Bone marrow (tissue), 2 donors: ENCODE data around the gene NEK10.
"Not testable (repeated sequence)": the region's sequence is repeated elsewhere in the genome, so short reads cannot be mapped to it uniquely, and the experiment has no call there.

ENCODE experiments used
- DNase-seq, 2 donors: peaks; one replicate each; lab custom pipeline; 2025; lab: John Stamatoyannopoulos, UW

NEK10 gene, protein sequence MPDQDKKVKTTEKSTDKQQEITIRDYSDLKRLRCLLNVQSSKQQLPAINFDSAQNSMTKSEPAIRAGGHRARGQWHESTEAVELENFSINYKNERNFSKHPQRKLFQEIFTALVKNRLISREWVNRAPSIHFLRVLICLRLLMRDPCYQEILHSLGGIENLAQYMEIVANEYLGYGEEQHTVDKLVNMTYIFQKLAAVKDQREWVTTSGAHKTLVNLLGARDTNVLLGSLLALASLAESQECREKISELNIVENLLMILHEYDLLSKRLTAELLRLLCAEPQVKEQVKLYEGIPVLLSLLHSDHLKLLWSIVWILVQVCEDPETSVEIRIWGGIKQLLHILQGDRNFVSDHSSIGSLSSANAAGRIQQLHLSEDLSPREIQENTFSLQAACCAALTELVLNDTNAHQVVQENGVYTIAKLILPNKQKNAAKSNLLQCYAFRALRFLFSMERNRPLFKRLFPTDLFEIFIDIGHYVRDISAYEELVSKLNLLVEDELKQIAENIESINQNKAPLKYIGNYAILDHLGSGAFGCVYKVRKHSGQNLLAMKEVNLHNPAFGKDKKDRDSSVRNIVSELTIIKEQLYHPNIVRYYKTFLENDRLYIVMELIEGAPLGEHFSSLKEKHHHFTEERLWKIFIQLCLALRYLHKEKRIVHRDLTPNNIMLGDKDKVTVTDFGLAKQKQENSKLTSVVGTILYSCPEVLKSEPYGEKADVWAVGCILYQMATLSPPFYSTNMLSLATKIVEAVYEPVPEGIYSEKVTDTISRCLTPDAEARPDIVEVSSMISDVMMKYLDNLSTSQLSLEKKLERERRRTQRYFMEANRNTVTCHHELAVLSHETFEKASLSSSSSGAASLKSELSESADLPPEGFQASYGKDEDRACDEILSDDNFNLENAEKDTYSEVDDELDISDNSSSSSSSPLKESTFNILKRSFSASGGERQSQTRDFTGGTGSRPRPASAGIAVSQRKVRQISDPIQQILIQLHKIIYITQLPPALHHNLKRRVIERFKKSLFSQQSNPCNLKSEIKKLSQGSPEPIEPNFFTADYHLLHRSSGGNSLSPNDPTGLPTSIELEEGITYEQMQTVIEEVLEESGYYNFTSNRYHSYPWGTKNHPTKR

GRCh38 chr3:27368831-27369607, at the start of gene NEK10:
NEK10 (minus strand) TSS chr3:27369383; CDS start chr3:27352882, 16,501 bp downstream.
- peak; percentile 35 to 61 for DNase-seq

DNA sequence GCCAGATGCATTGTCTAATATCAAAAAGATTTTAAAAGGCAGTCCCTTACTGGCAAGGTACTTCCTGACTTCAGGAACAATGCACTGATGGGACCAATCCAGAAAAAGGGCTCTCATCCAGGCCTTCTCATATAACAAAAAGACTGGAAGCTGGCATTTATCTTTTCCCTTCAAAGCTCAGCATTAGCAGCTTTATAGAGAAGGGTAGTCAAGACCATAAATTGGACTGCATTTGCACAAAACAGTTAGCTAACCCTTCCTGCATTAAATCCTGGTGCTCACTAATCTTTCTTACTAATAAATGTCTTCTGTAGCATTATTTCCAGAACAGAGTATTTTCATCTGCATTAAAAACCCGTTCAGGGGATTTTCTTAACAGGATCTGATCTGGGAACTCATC, 46.0 kb upstream of the NEK10 start:
- no peak for DNase-seq

- no peak for DNase-seq
These were observed 23.9 kb upstream of the NEK10 start for GRCh38 chr3:27392950-27393679.

DNA sequence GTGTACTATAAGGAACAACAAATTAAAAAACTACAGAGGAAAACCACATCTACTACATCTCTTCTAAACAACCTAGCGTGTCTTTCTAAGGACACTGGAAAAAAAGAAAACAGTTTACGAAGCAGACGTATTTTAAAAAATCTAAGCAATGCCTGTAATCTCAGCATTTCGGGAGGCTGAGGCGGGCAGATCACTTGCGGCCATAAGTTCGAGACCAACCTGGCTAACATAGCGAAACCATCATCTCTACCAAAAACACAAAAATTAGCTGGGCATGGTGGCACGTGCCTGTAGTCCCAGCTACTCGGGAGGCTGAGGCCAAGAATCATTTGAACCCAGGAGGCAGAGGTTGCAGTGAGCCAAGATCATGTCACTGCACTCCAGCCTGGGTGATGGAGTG, 23.2 kb upstream of the NEK10 start:
- not testable (repeated sequence) for DNase-seq

- no peak for DNase-seq
These were observed 22.6 kb upstream of the NEK10 start for GRCh38 chr3:27391796-27392195.

- no peak for DNase-seq
These were observed 18.4 kb upstream of the NEK10 start for GRCh38 chr3:27387625-27388024.

DNA sequence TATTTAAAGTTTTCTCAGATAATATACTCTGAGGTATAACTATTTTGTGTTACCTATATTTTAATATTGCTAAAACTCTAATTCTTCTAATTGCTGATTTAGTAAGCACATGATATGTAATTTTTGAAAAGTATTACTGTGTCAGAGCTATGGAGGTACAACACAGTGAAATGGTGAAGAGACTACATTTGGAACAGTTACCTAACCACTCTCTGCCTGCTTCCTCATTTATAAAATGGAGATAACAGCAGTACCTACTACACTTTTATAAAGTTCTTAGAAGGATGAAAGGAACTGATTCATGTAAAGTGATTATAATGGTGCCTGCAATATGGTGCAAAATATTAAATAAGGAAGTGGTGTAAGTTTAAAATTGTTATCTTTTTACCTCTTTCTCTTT, 16.3 kb upstream of the NEK10 start:
- no peak for DNase-seq

- DNase-seq = no peak
These were observed 15.0 kb upstream of the NEK10 start for GRCh38 chr3:27384191-27384590.

DNA sequence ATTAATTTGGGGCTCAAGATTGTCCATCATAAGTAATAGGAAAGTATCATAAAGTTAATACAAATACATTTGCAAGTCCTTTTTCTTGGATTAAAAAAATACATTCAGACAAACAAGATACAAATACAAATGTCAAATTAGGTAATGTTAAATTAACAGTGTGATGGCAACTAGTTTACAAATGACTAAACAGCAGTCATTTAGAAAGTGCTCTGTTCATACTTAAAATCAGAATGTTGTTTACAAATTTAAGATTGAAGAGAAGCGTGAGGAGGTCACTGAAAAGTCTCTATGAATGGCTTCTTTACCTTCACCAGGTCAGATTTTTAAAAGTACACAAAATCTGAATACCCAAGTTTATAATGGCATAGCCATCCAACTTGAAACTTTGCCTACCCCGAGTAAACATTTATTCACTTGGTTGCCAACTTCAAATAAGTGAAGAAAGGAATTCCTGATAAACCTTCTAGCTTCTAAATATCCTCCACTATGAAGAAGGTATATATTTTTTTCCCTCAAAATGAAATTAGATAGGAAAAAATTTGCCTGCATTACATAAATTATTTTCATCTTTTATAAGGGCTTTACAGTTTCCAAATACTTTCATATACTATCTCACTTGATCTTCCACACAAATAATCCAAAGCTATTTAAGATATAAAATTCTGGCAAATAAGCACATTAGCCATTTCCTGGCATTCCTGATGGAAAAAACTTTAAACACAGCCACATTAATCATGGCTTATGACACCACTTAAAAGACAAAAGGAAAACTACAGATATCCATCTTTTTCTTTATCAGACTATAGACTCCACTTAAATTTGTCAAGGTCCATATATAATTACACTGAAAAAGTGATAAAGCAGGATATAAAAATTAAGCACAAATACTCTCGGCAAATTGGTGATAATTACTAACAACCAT, 11.5 kb upstream of the NEK10 start:
- DNase-seq = no peak

DNA sequence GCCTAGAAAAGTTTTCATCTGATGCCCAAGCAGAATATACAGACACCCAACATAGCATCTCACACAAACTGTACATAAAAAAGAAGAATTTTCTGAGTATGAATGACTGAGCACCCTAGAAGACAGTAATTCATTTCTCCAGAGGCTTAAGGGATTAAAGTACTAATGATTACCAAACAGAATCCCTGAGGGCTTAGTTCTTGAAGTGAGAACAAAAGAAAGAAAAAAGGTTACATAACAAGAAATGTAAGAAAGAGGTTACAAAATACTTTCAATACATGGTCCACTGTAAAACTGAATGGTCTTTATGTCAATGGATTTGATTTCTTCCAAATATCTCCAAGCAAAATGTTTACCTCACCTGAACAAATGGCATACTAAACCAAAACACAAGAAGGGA, 9.1 kb upstream of the NEK10 start:
- DNase-seq = no peak

DNA sequence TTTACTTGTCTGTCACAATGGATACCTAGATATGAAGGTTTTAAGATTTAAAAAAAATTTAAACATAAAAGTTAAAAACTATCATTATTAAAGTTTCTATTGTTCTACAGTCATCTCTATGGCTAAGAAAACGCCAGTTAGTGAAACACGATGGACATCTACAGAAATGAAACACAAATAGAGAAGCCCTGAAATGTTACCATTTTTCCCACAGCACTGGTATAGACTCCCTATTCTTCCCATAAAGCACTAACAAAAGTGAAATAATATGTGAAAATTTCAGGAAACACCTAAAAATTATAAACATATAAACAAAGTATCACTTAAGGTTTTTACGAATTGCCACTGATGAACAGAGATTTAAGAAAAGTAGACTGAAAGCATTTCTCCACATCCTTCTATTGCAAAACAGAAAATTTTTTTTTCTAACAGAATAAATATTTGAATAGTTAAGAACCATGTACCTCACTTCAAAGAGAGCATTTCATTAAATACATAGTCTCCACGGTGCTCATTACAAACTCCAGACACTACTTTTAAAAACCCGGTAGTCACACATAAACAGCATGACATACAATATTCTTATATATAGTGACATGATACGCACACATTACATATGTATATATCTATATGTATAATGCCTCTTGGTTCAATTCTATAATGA, 7.1 kb upstream of the NEK10 start:
- DNase-seq = no peak

DNA sequence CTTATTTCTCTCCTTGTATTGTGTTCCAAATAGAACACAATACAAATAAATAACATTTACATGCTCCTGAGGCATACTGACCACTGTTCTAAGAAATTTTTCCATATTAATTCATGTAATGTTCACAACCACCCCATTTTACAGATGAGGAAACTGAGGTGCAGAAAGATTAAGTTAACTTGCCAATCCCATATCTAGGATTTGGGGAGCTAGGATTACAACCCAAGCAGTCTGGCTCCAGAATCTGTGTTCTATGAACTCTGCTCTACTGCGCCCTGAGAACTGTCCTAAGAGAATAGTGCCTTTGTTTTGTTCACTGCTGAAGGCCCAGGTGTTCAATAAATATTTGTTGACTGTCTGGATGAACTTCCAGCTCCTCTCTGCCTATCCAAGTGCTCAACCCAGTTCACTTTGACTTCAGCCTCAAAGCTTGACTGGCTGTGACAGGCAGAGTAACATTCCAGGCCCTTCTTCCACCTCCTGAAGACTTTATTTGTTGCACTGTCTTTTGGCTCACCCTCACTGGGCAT, 3.1 kb downstream of the NEK10 start:
- no peak for DNase-seq

DNA sequence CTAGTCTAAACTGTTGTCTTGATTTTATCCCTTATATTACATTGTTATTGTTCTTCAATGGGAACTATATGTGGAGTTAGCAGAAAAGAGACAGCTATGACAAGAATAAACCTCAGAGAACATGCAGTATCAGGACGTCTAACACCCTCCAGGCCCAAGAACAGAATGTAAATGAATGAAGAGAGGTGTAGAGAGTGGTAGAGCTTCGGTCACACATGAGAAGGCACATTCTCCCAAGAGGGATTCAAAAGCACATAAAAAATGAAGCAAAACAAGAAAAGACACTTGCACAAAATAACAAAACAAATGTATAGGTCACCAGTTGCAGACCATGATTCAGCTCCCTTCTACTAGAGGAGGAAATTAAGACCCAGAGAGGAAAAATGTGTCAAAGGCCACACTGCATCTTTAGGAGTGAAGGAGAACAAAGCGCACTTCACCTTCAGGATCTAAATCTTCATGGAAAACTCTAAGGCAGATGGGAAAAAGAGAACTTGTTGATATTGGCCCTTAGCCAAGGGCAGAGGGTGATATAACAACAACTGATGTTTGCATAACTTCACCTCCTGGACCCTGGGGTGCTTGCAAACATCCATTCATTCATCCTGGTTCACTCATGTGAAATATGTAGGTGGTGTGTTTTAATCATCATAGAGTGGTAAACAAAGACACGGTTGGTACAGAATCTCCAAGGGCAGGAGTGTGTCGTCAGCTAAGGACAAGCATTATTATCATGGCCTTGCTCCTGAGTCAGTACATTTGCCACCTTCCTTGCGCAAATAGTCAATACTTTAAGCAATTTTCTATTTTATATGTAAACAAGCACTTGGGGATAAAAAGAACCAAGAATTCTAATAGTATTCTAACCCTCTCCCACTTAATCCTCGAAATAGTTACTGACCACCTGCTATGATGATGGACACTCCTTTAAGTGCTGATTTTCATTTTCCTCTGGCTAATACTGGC, 8.8 kb downstream of the NEK10 start:
- no peak for DNase-seq

DNA sequence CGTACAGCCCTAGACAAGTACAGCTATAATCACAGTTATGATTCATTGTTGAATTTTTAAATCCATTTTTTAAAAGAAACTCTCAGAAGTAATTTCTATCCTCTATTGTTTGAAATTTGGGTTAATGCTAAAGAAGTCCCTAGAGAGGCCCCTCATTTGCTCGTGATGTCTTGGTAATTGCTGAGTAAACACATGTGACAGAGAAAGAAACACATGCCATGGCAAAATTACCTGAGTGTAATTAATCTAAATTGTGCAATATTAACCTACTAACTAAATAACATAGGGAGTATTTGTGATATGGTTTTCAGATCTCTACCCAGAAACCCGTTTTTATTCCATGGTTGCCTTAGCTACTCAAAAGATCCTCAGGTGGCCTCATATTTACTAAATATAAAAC, 10.8 kb downstream of the NEK10 start:
- DNase-seq = no peak

GRCh38 chr3:27357665-27358258, 11.4 kb downstream of the NEK10 start:
- peak in 1 of 2 donors; percentile 22 for DNase-seq

DNA sequence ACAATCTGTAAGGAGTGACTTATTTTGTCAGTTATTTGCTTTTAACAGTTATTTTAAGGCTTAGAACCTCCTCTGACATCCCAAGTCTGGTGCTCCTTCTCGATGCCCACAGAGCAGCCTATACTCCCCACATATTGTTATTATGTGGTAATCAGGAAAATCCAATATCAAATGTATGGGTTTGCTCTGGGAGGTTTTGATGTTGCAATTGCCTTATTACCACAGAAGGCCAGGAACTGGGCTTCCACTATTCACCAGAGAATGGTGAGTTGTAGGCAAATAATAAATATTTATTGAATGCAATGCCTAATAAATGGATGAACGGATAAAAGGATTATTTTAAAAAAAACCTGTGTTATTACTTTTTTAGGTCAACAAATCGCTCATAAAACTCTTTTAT, 12.2 kb downstream of the NEK10 start:
- no peak for DNase-seq

DNA sequence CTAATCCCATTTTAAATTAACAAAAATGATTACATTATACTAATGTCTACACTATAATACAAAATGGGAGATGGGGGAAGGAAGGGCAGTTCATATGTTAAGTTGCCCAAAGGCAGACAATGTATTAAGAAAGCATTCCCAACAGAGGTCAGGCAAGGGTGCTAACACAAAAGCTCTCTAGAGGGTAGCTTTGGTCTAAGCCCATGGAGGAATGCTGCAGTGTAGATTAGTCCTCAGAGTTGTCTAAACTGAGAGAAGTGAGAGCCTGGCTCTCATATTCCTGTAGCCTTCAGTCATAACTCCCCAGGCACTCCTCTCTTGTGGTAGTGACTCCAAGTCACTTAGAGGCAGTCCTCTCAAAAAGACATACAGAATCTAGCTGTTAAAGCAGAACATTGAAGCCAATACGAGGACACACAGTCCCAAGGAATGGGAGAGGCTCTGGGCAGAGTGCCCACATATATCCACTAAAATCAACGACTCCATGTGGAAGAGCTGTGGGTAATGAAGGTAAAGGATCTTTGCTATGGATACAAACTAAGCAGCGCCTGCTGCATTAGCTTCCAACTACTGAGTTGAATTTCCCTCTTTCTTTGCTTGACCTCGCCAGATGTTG, 14.5 kb downstream of the NEK10 start:
- DNase-seq = no peak
